Measurements from ENCODE around the gene SHH.
A peak's percentile ranks its signal among the peaks of the same experiment; 100 is the strongest.

The SHH gene

DNA sequence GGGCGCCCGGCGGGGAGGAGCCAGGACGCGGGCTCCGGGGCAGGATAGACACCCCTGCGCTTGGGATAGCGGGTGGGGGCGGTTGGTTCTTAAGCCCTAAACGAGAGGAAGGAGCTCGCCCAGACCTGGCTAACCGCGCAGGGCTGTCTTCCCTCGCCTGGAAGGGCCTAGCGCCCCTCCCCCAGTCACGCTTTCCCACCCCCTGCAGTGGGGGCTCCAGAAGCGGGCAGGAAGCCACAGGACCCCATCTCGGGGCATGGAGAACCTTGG is 6.5 kb downstream of the SHH start:
- peaks cover 26% of the 10 kb centered on the region for H3K27me3 ChIP-seq (ENCODE audit: control insufficient read depth, insufficient read depth, low read length)
- H3K27ac ChIP-seq (ENCODE audit: low read depth, low read length): no peak overlapping the region
- H3K4me1 ChIP-seq (ENCODE audit: control insufficient read depth, insufficient read depth, low read length): peaks cover 4% of the 10 kb centered on the region

GRCh38 chr7:155804897-155805825 is 7.1 kb downstream of the SHH start:
- Histone ChIP-seq H3K4me3 (ENCODE audit: low read length) (peak overlapping the region; percentile 38), H3K27me3 (ENCODE audit: control insufficient read depth, insufficient read depth, low read length) (peaks cover 20% of the 10 kb centered on the region), H3K4me1 (ENCODE audit: control insufficient read depth, insufficient read depth, low read length) (peaks cover 4% of the 10 kb centered on the region), H3K36me3 (ENCODE audit: control insufficient read depth, insufficient read depth, low read length) (no peaks in the 10 kb centered on the region), H3K27ac (ENCODE audit: low read depth, low read length) (no peak overlapping the region), H3K9ac (ENCODE audit: low read length) (no peak overlapping the region)

More for the DNA sequence above, 6.5 kb downstream of the SHH start:
- Histone ChIP-seq H3K4me3 (ENCODE audit: low read length) (peak overlapping the region; percentile 38), H3K36me3 (ENCODE audit: control insufficient read depth, insufficient read depth, low read length) (no peaks in the 10 kb centered on the region), H3K9ac (ENCODE audit: low read length) (no peak overlapping the region)

GRCh38 chr7:155804431-155804831 is 7.8 kb downstream of the SHH start:
- no peak overlapping the region for H3K27ac ChIP-seq (ENCODE audit: low read depth, low read length)
- H3K36me3 ChIP-seq (ENCODE audit: control insufficient read depth, insufficient read depth, low read length): no peaks in the 10 kb centered on the region
- H3K4me3 ChIP-seq (ENCODE audit: low read length): no peak overlapping the region
- H3K4me1 ChIP-seq (ENCODE audit: control insufficient read depth, insufficient read depth, low read length): peaks cover 4% of the 10 kb centered on the region
- no peak overlapping the region for H3K9ac ChIP-seq (ENCODE audit: low read length)
- H3K27me3 ChIP-seq (ENCODE audit: control insufficient read depth, insufficient read depth, low read length): peaks cover 15% of the 10 kb centered on the region

DNA sequence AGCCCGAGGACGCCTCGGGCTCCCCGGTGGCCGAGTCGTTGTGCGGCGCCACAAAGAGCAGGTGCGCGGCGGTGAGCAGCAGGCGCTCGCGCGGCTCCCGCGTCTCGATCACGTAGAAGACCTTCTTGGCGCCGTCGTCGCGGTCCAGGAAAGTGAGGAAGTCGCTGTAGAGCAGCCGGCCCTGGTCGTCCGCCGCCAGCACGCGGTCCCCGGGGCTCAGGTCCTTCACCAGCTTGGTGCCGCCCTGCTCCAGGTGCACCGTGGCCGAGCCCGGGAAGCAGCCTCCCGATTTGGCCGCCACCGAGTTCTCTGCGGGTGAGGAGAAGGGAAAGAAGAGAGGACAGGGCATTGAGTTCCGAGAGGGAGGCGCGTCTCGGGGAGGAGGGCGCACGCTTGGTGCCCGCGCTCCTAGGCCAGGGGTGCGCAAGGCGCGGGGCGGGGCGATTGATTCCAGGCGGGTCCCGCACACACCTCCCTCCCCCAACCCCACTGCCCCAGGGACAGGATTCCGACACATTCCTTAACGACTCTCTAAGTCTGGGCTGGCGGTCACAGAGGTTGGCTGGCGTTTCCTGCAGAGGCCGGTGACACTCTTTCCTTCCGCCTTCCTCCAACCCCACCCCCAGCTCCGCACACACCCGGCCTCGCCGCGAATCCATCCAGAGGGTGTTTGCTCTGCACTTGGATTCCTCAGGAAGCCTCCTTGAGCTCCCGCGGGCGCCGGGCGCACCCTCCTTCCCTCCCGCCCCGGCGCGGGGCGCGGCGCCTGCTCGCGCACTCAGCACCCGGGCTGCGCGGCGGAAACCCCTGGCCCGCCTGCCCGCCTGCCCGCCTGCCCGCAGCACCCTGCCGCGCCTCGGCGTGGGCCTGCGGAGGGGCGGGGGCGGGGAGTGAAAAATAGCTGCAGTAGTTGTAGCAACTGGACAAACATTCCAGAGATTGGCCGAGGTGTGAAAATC is 8.6 kb downstream of the SHH start:
- Histone ChIP-seq H3K9ac (ENCODE audit: low read length) (no peak overlapping the region), H3K36me3 (ENCODE audit: control insufficient read depth, insufficient read depth, low read length) (no peaks in the 10 kb centered on the region), H3K27me3 (ENCODE audit: control insufficient read depth, insufficient read depth, low read length) (peaks cover 13% of the 10 kb centered on the region), H3K27ac (ENCODE audit: low read depth, low read length) (no peak overlapping the region), H3K4me3 (ENCODE audit: low read length) (peak overlapping the region; percentile 43), H3K4me1 (ENCODE audit: control insufficient read depth, insufficient read depth, low read length) (peaks cover 4% of the 10 kb centered on the region)

DNA sequence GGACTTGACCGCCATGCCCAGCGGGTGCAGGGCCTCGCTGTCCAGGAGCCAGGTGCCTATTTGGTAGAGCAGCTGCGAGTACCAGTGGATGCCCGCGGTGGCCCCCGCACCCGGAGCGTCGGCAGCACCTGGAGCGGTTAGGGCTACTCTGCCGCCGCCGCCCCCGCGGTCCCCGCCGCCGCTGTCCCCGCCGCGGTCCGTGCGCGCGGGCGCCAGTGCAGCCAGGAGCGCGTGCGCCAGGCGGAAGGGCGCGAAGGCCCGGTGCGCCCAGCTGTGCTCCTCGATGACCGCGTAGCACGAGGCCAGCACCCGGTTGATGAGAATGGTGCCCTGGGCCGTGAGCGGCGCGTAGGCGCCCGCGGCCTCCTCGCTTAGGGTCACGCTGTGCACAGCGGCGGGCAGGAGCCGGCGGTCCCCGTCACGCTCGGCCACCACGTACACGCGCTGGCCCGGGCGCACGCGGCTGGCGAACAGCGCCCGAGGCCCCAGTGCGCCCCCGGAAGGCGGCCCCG is 9.3 kb downstream of the SHH start:
- H3K27ac ChIP-seq (ENCODE audit: low read depth, low read length): no peak overlapping the region
- H3K9ac ChIP-seq (ENCODE audit: low read length): no peak overlapping the region
- H3K4me1 ChIP-seq (ENCODE audit: control insufficient read depth, insufficient read depth, low read length): peaks cover 4% of the 10 kb centered on the region
- H3K27me3 ChIP-seq (ENCODE audit: control insufficient read depth, insufficient read depth, low read length): peaks cover 12% of the 10 kb centered on the region
- no peak overlapping the region for H3K4me3 ChIP-seq (ENCODE audit: low read length)
- no peaks in the 10 kb centered on the region for H3K36me3 ChIP-seq (ENCODE audit: control insufficient read depth, insufficient read depth, low read length)

DNA sequence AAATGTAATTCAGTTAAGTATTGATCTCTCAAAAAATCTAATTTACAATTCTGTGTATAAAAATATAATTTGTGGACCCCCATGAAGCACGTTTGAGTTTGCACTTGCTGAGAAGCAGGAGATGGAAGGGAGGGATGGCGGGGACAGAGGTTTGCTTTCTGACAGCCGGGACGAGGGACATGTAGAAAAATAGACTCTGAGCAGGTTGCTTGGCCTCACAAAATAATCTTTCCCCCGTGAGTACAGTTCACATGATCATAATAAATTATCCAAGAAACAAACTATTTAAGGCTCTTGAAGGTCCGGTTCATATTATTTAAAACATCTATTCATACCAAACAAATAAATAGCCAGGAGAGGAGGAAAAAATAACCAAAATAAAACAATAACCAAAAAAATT is 10.0 kb downstream of the SHH start:
- Histone ChIP-seq H3K27me3 (ENCODE audit: control insufficient read depth, insufficient read depth, low read length) (peaks cover 7% of the 10 kb centered on the region), H3K27ac (ENCODE audit: low read depth, low read length) (no peak overlapping the region), H3K9ac (ENCODE audit: low read length) (no peak overlapping the region), H3K4me1 (ENCODE audit: control insufficient read depth, insufficient read depth, low read length) (peaks cover 4% of the 10 kb centered on the region), H3K36me3 (ENCODE audit: control insufficient read depth, insufficient read depth, low read length) (no peaks in the 10 kb centered on the region), H3K4me3 (ENCODE audit: low read length) (no peak overlapping the region)

DNA sequence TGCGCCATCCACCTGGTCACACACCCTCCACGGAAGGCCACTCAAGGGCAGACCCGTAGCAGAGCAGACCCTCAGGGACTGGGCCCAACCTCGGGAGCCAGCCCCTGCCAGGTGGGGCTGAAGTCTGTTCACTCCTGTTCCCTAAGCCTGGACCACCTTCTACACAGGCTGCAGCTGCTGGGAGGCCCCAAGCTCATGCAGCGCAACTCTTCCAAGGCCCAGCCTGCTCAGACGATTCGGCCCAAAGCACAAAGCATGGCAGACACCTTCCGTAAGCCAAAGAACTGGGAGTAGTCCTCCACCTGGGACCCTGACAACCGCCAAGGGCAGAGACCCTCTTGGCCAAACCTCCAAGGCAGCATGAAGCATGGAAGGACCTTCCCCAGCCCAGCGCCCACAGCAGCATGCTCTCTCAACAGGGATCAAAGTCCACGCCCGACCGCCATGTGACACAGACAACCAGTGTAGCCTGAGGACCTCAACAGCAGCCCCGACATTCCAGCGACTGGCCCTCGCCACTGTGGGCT is 11.5 kb downstream of the SHH start:
- Histone ChIP-seq H3K27ac (ENCODE audit: low read depth, low read length) (no peak overlapping the region), H3K4me3 (ENCODE audit: low read length) (no peak overlapping the region), H3K9ac (ENCODE audit: low read length) (no peak overlapping the region), H3K4me1 (ENCODE audit: control insufficient read depth, insufficient read depth, low read length) (peaks cover 2% of the 10 kb centered on the region), H3K27me3 (ENCODE audit: control insufficient read depth, insufficient read depth, low read length) (peaks cover 7% of the 10 kb centered on the region), H3K36me3 (ENCODE audit: control insufficient read depth, insufficient read depth, low read length) (no peaks in the 10 kb centered on the region)

- Histone ChIP-seq H3K27me3 (ENCODE audit: control insufficient read depth, insufficient read depth, low read length) (peaks cover 7% of the 10 kb centered on the region), H3K36me3 (ENCODE audit: control insufficient read depth, insufficient read depth, low read length) (no peaks in the 10 kb centered on the region), H3K4me3 (ENCODE audit: low read length) (no peak overlapping the region), H3K27ac (ENCODE audit: low read depth, low read length) (no peak overlapping the region), H3K9ac (ENCODE audit: low read length) (no peak overlapping the region), H3K4me1 (ENCODE audit: control insufficient read depth, insufficient read depth, low read length) (no peaks in the 10 kb centered on the region)
Observed at GRCh38 chr7:155800301-155800700, 12.0 kb downstream of the SHH start.

- Histone ChIP-seq H3K27me3 (ENCODE audit: control insufficient read depth, insufficient read depth, low read length) (peaks cover 7% of the 10 kb centered on the region), H3K9ac (ENCODE audit: low read length) (no peak overlapping the region), H3K4me3 (ENCODE audit: low read length) (no peak overlapping the region)
Observed at GRCh38 chr7:155799514-155799913, 12.7 kb downstream of the SHH start.

DNA sequence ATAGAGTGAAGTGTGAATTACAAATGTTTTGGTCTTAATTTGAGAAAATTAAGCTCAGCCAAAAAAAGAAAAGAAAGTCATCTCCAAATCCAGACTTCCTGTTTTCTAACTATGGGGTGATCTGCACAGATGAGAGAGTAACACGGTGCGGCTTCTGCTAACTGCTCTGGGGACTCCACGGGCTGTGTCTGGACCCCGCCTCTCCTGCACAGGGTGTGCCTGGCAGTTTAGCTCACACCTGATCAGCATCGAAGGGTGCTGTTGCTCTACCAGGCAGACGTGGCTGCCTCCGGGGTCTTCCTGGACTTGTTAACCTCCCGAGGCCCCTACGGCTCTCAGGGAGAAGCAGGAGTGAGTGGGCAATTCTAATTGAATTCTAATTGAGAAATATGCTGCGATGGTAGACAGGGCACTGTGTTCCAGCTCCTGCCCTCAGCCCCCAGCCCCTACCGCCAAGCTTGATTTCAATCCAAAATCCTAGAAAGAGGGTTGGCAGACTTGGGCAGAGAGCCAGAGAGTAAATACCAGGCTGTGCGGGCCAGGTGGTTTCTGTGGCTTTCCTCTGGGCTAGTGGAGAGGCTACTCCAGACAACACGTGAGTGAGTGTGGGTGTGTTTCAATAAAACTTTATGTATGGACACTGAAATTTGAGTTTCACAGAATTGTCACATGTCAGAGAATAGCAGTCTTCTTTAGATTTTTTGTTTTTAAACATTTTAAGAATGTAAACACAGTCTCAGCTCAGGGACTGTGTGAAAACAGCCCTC is 13.4 kb downstream of the SHH start:
- no peaks in the 10 kb centered on the region for H3K36me3 ChIP-seq (ENCODE audit: control insufficient read depth, insufficient read depth, low read length)
- H3K27me3 ChIP-seq (ENCODE audit: control insufficient read depth, insufficient read depth, low read length): peaks cover 5% of the 10 kb centered on the region
- no peak overlapping the region for H3K4me3 ChIP-seq (ENCODE audit: low read length)
- no peak overlapping the region for H3K9ac ChIP-seq (ENCODE audit: low read length)
- H3K27ac ChIP-seq (ENCODE audit: low read depth, low read length): no peak overlapping the region
- no peaks in the 10 kb centered on the region for H3K4me1 ChIP-seq (ENCODE audit: control insufficient read depth, insufficient read depth, low read length)

More at GRCh38 chr7:155799514-155799913, 12.7 kb downstream of the SHH start:
- no peaks in the 10 kb centered on the region for H3K4me1 ChIP-seq (ENCODE audit: control insufficient read depth, insufficient read depth, low read length)
- H3K36me3 ChIP-seq (ENCODE audit: control insufficient read depth, insufficient read depth, low read length): no peaks in the 10 kb centered on the region
- H3K27ac ChIP-seq (ENCODE audit: low read depth, low read length): no peak overlapping the region

DNA sequence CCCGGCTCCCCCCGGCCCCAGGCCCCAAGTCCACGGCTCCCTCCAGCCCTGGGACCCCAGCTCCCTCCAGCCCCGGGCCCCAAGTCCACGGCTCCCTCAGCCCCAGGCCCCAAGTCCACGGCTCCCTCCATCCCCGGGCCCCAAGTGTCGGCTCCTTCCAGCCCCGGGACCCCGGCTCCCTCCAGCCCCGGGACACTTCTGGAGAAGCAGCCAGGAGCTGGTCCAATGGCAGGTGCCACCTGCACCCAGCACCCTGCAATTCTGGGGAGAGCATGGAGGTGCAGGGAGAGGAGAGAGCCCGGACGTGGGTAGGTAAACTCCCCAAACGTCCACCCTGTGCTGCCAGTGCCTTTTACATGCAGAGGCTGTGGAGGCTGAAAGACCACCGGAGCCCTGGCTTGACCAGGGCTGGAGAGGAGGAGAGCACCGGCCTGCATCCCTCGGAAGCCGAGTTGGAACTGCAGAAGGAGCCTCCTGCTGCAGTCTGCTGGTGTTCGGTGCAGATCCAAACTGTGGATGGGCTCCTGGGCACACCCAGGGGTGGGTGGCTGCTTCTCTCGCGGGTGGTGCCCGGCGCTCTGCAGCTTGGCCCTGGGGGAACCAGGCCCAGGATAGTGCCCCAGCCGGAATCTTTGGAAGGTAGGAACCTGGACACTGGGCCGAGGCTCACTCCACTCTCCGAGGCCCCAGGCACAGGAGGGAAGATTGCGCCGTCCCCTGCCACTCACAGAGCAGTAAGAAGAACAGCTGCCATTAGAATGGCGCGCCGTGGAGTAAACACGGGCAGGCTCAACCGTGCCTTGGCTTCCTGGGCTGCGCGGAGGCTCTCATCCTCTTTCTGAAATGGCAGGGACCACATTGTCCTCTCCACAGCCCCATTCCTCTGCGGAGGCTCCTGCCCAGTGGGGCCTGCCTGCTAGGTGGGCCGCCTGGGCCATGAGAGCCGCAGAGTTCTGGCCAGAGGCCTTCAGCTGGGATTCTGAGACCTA is 14.7 kb downstream of the SHH start:
- no peak overlapping the region for H3K4me3 ChIP-seq (ENCODE audit: low read length)
- H3K27me3 ChIP-seq (ENCODE audit: control insufficient read depth, insufficient read depth, low read length): no peaks in the 10 kb centered on the region
- no peaks in the 10 kb centered on the region for H3K36me3 ChIP-seq (ENCODE audit: control insufficient read depth, insufficient read depth, low read length)
- no peaks in the 10 kb centered on the region for H3K4me1 ChIP-seq (ENCODE audit: control insufficient read depth, insufficient read depth, low read length)
- no peak overlapping the region for H3K9ac ChIP-seq (ENCODE audit: low read length)
- H3K27ac ChIP-seq (ENCODE audit: low read depth, low read length): no peak overlapping the region
